ENCODE data around the gene MFN1.
A peak's percentile ranks its signal among the peaks of the same experiment; 100 is the strongest.

MFN1 gene

DNA sequence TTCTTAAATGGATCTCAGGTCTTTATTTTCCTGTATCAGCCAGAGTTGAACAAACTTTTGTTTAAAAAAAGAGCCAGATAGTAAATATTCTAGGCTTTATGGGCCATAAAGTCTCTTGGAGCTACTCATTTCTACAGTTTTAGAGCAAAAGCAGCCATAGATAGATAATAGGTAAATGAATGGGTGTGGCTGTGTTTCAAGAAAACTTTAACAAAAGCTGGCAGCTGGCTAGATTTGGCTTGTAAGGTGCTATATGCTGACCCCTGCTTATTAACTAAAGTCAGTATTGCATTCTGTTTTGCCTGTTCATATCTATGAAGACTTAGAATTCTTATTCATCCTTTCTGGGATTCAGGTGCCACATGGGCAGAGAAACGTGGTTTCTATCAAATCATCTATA, 29.0 kb downstream of the MFN1 start:
- no peak overlapping the region for H3K4me3 ChIP-seq (ENCODE audit: low read depth, low read length)
- no peak for DNase-seq (ENCODE audit: low read depth)
- TF ChIP-seq, protein P1, sequence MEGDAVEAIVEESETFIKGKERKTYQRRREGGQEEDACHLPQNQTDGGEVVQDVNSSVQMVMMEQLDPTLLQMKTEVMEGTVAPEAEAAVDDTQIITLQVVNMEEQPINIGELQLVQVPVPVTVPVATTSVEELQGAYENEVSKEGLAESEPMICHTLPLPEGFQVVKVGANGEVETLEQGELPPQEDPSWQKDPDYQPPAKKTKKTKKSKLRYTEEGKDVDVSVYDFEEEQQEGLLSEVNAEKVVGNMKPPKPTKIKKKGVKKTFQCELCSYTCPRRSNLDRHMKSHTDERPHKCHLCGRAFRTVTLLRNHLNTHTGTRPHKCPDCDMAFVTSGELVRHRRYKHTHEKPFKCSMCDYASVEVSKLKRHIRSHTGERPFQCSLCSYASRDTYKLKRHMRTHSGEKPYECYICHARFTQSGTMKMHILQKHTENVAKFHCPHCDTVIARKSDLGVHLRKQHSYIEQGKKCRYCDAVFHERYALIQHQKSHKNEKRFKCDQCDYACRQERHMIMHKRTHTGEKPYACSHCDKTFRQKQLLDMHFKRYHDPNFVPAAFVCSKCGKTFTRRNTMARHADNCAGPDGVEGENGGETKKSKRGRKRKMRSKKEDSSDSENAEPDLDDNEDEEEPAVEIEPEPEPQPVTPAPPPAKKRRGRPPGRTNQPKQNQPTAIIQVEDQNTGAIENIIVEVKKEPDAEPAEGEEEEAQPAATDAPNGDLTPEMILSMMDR (IDR thresholded peaks at IDR 0.05; ENCODE audit: insufficient read depth, low read depth, low read length, missing control alignments) = no peak

DNA sequence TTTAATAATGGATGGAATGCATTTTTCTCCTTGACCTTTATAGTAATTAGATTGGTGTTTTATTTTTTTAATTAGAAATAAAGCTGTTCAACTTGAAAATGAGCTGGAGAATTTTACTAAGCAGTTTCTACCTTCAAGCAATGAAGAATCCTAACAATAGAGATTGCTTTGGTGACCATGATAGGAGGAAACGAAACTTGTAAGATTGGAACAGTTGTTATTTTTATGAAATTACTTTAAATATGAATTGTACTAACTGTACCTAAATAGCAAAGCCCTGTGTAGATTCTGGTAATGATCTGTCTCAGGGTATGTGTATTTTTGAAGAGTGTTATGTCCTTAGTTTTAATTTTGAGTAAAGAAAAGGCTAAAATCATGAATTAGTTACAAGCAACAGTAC, 44.4 kb downstream of the MFN1 start:
- no peak overlapping the region for H3K4me3 ChIP-seq (ENCODE audit: low read depth, low read length)
- no peak for DNase-seq (ENCODE audit: low read depth)
- TF ChIP-seq, protein P1 (IDR thresholded peaks at IDR 0.05; ENCODE audit: insufficient read depth, low read depth, low read length, missing control alignments) = no peak

DNA sequence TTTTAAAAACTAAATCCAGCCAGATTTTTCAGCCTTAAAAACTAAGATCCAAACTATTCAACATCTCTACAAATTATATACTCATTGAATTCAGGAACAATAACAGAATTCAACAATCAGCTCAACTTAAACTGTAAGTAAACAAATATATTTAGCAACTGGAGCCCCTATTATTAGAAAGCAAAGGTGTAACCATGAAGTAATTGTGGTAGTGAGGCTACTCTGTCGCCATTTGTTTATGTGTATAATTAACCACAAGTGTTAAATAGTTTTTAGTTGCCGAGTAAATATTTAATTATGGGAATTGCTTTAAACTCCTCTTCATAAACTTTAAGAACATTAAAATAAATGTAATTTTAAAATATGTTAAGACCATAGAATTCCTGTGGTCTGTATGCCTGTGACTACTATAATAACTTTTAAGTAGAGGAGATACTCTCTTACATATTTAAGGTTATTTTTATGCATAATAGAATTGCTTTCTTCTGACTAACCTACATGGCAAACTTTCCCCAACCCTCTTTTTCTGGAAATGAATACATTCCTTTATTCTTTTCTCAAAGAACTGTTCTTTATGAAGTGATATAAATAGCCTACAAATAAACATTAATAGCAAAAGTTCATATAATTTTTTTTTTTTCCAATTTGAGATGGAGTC, 51.2 kb downstream of the MFN1 start:
- H3K4me3 ChIP-seq (ENCODE audit: low read depth, low read length) = no peak overlapping the region
- DNase-seq (ENCODE audit: low read depth) = no peak
- TF ChIP-seq, protein P1 (IDR thresholded peaks at IDR 0.05; ENCODE audit: insufficient read depth, low read depth, low read length, missing control alignments) = no peak

DNA sequence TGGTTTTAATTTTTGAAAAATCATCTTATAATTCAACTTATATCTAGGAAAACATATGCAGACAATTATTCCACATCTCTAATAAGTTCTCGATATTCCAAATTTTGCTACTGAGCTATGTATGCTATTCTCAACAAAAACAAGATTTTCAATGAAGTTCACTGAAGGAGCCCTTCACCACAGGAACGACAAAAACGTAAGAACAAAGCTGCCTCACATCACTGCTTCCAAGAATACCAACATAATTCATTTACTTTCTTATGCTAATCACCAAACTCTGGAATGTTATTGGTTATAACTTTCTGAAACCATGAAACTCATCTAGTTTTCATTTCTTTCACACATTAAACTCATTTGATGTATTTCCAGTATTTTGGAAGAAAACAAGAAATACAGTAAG, 54.1 kb downstream of the MFN1 start:
- no peak overlapping the region for H3K4me3 ChIP-seq (ENCODE audit: low read depth, low read length)
- no peak for DNase-seq (ENCODE audit: low read depth)
- TF ChIP-seq, protein P1 (IDR thresholded peaks at IDR 0.05; ENCODE audit: insufficient read depth, low read depth, low read length, missing control alignments) = no peak

DNA sequence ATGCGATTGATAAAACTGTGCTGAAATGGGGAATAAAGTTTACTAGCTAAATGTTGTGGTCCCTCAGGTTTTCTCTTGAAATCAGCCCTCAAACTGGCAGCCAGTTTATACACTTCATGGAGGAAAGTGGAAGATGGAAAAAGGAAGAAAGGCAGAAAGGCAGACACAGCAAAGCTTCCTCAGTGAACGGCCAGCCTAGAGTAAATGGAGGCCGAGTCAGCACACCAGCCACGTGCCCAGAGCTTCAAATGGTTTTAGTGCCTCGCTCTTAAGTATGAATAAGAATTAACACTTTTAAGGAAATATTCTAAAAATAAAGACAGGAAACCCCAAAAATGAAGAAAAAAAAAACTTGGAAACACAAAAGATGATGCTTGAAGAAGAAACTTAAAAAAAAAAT, 55.5 kb downstream of the MFN1 start:
- no peak overlapping the region for H3K4me3 ChIP-seq (ENCODE audit: low read depth, low read length)
- TF ChIP-seq, protein P1 (IDR thresholded peaks at IDR 0.05; ENCODE audit: insufficient read depth, low read depth, low read length, missing control alignments) = no peak
- no peak for DNase-seq (ENCODE audit: low read depth)

DNA sequence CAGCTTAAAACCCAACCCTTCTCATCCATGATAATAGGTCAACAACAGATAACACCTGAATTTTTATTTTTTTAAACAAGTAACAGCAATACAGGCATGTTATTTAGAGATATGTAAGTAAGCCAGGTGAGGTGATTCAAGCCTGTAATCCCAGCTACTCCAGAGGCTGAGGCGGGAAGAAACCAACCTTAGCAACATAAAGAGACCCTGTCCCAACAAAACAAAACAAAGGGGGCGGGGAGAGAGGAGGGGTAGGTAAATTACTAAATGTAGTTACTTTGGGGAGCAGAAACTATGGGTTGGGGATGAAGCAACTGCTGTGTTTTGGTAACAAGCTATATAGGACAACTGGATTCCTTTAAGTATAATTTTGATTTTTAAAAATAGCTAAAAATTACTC, 56.8 kb downstream of the MFN1 start:
- DNase-seq (ENCODE audit: low read depth) = no peak
- no peak overlapping the region for H3K4me3 ChIP-seq (ENCODE audit: low read depth, low read length)
- TF ChIP-seq, protein P1 (IDR thresholded peaks at IDR 0.05; ENCODE audit: insufficient read depth, low read depth, low read length, missing control alignments) = no peak

DNA sequence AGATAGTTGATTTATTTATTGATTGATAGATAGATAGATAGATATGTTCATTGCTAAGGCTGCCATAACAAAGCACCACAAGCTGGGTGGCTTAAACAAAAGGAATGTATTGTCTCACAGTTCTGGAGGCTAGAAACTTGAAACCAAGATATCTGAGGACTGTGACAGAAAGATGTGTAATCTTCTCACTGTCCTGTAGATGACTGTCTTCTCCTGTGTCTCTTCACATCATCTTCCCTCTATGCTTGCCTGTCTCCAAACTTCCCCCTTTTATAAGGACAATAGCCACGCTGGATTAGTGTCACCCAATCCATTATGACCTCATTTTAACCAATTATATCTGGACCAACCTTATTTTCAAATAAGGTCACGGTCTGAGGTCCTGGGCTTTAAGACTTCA, 62.8 kb downstream of the MFN1 start:
- no peak for DNase-seq (ENCODE audit: low read depth)
- no peak overlapping the region for H3K4me3 ChIP-seq (ENCODE audit: low read depth, low read length)
- TF ChIP-seq, protein P1 (IDR thresholded peaks at IDR 0.05; ENCODE audit: insufficient read depth, low read depth, low read length, missing control alignments) = peak; percentile 18
